Choroid plexus epithelial cell (primary cell): ENCODE data around the gene RIPOR3.

Source experiments
- DNase-seq: peaks from one replicate; pipeline ENCODE4 v3.0.0-alpha.2; 2010; ENCODE audit warnings: low read depth
- H3K4me3 ChIP-seq: 2 replicates; pipeline ENCODE4 v1.5.1; 2011; ENCODE audit warnings: low read depth, mild to moderate bottlenecking, control low read depth, low read length, moderate library complexity
- CTCF ChIP-seq: conservative IDR thresholded peaks from 2 replicates; pipeline ENCODE4 v1.5.1; 2011; ENCODE audit warnings: low read depth, mild to moderate bottlenecking, control low read depth, inconsistent platforms, low read length, moderate library complexity

The RIPOR3 gene

GRCh38 chr20:50580016-50580747 lies 111.2 kb downstream of the RIPOR3 start:
- TF ChIP-seq CTCF, result peak; percentile 78
- peak; percentile 53 for DNase-seq
- no peak overlapping the region for H3K4me3 ChIP-seq

GRCh38 chr20:50579511-50579910 lies 111.8 kb downstream of the RIPOR3 start:
- no peak overlapping the region for H3K4me3 ChIP-seq
- no peak for DNase-seq
- TF ChIP-seq CTCF, result no peak

- H3K4me3 ChIP-seq, result no peak overlapping the region
- TF ChIP-seq CTCF, result no peak
- no peak for DNase-seq
These were observed 112.6 kb downstream of the RIPOR3 start for GRCh38 chr20:50578778-50579165.

GRCh38 chr20:50578061-50578777 lies 113.1 kb downstream of the RIPOR3 start:
- no peak overlapping the region for H3K4me3 ChIP-seq
- no peak for TF ChIP-seq CTCF
- DNase-seq, result no peak

- H3K4me3 ChIP-seq, result no peak overlapping the region
- no peak for DNase-seq
- TF ChIP-seq CTCF, result no peak
These were observed 113.9 kb downstream of the RIPOR3 start for GRCh38 chr20:50577175-50578018.

- TF ChIP-seq CTCF, result peak; percentile 82
- no peak overlapping the region for H3K4me3 ChIP-seq
- peak; percentile 72 for DNase-seq
These were observed 115.2 kb downstream of the RIPOR3 start for GRCh38 chr20:50575865-50576720.
